HG03196 (cell line): ENCODE data around the gene SHE.
"Not testable (repeated sequence)": the region's sequence is repeated elsewhere in the genome, so short reads cannot be mapped to it uniquely, and the experiment has no call there.

Experiments
- ATAC-seq: cut with Tn5 transposase; IDR thresholded peaks from one replicate; pipeline ENCODE4 v1.9.1; 2021; ENCODE audit not compliant: unreplicated experiment

The SHE gene

GRCh38 chr1:154514066-154514553 lies 11.9 kb upstream of the SHE start:
- ATAC-seq: no peak

- no peak for ATAC-seq
These were observed 10.5 kb upstream of the SHE start for GRCh38 chr1:154512760-154513159.

- no peak for ATAC-seq
These were observed 1.7 kb upstream of the SHE start for GRCh38 chr1:154503898-154504297.

- no peak for ATAC-seq
These were observed 518 bp upstream of the SHE start for GRCh38 chr1:154502744-154503115.

GRCh38 chr1:154501423-154502065 lies 668 bp downstream of the SHE start:
- no peak for ATAC-seq

- ATAC-seq: no peak
These were observed 1.7 kb downstream of the SHE start for GRCh38 chr1:154500533-154500932.

- ATAC-seq: no peak
These were observed 2.8 kb downstream of the SHE start for GRCh38 chr1:154499446-154499845.

- no peak for ATAC-seq
These were observed 5.0 kb downstream of the SHE start for GRCh38 chr1:154497026-154497806.

- no peak for ATAC-seq
These were observed 5.8 kb downstream of the SHE start for GRCh38 chr1:154496383-154496782.

- ATAC-seq: no peak
These were observed 6.5 kb downstream of the SHE start for GRCh38 chr1:154495496-154496273.

- ATAC-seq: no peak
These were observed 8.9 kb downstream of the SHE start for GRCh38 chr1:154493276-154493675.

- no peak for ATAC-seq
These were observed 10.1 kb downstream of the SHE start for GRCh38 chr1:154492115-154492514.

- no peak for ATAC-seq
These were observed 11.9 kb downstream of the SHE start for GRCh38 chr1:154490317-154490716.

GRCh38 chr1:154489695-154490274 lies 12.4 kb downstream of the SHE start:
- no peak for ATAC-seq

- ATAC-seq: no peak
These were observed 13.3 kb downstream of the SHE start for GRCh38 chr1:154488922-154489321.

GRCh38 chr1:154486756-154487155 lies 15.5 kb downstream of the SHE start:
- not testable (repeated sequence) for ATAC-seq

GRCh38 chr1:154485910-154486496 lies 16.2 kb downstream of the SHE start:
- no peak for ATAC-seq

GRCh38 chr1:154485106-154485505 lies 17.1 kb downstream of the SHE start:
- no peak for ATAC-seq

- ATAC-seq: no peak
These were observed 18.0 kb downstream of the SHE start for GRCh38 chr1:154483941-154484803.

- no peak for ATAC-seq
These were observed 21.2 kb downstream of the SHE start for GRCh38 chr1:154481053-154481452.
